Globus pallidus (tissue), 1 donor: ENCODE data around the gene LEO1.
"Not testable (repeated sequence)": the region's sequence is repeated elsewhere in the genome, so short reads cannot be mapped to it uniquely, and the experiment has no call there.

Experiments used
- DNase-seq: peaks from one replicate; pipeline ENCODE4 v3.0.0-alpha.2; 2015; ENCODE audit warnings: low spot score

LEO1 gene

DNA sequence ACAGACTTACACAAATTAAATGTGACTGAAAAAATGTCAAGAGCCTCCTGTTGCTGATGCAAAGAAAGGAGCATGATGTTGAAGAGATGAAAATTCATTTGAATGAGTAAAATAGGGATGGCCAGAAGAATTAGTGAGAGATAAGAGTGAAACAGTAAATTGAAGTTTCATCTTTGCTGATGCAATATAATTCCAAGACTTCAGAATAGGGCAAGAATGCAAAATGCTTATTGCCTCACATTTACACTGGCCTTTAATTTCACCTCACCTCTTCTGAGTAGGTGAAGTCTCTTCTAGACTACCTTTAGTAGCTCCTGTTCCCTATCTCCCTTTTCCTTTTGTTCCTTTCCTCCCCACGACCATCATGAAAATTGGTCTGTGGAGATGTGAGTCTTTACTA lies 32.1 kb upstream of the LEO1 start:
- DNase-seq: no peak

GRCh38 chr15:52003089-52003488 lies 31.5 kb upstream of the LEO1 start:
- DNase-seq: not testable (repeated sequence)

GRCh38 chr15:52002351-52002750 lies 30.8 kb upstream of the LEO1 start:
- DNase-seq: no peak

DNA sequence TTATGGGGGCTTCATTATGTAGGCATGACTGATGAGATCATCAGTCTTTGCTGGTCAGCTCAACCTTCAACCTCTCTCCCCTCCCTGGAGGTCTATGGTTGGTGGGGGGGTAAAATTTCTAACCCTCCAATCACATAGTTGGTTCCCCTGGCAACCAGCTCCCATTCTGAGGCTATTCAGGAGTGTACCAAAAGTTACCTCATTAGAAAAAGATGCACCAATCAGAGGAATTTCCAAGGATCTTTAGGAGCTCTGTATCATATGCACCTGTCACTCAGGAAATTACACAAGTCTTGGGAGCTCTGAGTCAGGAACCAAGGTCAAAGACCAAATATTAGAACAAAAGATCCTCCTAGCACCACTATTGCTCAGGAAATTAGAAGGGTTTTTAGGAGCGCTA lies 21.4 kb upstream of the LEO1 start:
- no peak for DNase-seq

- DNase-seq: no peak
Measured at GRCh38 chr15:51991141-51991540, 19.6 kb upstream of the LEO1 start.

DNA sequence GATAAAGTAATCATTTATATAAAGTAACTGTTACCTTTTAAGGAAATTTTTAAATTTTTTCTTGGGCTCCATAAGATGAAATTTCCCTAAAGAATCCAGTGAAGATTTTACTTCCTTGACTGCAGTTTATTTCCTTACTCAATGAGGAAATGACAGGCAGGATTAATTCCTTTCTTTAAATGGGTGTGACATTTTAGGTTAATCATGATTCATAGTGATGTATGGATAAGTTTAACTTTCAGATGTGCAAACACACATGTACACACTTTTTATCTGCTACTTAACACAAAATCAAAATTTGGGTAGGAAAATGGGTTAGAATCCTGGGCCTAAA lies 11.2 kb upstream of the LEO1 start:
- DNase-seq: no peak

- peak; percentile 66 for DNase-seq
Measured at GRCh38 chr15:51982013-51982769, 10.6 kb upstream of the LEO1 start.

DNA sequence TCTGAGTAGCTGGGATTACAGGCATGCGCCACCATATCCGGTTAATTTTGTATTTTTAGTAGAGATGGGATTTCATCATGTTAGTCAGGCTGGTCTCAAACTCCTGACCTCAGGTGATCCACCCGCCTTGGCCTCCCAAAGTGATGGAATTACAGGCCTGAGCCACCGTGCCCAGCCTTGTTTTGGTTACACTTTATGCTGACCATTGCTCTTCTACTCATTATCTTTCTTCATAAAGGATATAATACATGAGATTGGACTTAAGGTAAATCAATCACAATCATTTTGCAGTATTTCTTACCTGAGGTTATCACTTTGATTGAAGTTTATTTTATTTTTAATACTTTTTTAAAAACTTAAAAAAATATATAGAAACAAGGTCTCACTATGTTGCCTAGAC lies 2.2 kb upstream of the LEO1 start:
- DNase-seq: no peak

GRCh38 chr15:51973220-51973619 lies 1.6 kb upstream of the LEO1 start:
- no peak for DNase-seq

DNA sequence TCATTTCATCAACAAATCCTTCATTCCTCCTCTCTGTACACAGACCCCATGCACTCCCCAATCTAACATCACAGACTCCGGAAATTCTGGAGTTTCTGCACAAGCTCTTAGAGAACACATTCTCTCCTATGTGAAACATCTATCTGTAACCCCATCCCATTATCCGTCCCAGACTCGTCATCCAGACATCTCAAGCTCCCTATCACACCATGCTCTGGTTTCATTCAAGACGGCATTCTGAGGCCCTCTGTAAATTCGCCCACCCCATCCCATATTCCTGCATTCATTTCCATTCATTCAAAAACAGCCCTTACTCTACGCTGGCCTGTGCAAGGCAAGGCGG lies 575 bp downstream of the LEO1 start:
- DNase-seq: no peak

- DNase-seq: no peak
Measured at GRCh38 chr15:51970132-51970817, 1.3 kb downstream of the LEO1 start.

- DNase-seq: no peak
Measured at GRCh38 chr15:51969728-51970127, 1.9 kb downstream of the LEO1 start.

GRCh38 chr15:51967583-51967982 lies 4.0 kb downstream of the LEO1 start:
- no peak for DNase-seq

DNA sequence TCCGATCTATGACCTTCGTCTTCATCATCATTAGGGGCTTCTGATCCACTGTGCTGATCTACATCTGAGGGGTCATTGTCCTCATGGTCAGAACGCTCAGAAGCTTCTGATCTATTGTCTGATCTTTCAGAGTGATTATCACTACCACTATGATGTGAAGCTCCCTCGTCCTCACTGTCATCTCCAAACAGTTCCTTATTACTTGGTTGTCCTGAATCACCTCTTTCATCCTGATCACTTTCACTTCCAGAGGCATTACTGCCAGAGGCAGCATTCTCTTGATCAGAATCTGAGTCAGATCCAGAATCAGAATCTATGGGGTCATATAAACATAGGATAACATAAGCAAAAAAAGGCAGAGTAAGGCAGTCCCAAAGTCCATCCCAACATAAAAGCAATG lies 5.4 kb downstream of the LEO1 start:
- DNase-seq: no peak

DNA sequence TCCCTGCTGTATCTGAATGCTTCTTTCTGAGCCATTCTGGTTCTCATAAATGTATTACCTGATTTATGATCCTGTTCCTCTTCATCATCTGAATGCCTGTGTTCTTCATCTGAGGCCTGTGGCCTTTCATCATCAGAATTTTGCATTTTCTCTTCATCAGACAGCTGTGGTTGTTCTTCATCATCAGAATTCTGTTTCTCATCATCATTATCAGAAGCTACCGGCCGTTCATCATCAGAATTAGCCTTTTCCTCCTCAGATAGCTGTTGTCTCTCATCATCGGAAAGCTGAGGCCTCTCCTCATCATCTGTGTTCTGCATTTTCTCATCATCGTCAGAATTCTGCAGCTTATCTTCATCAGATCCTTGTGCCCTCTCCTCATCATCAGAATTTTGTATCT lies 5.9 kb downstream of the LEO1 start:
- DNase-seq: no peak

DNA sequence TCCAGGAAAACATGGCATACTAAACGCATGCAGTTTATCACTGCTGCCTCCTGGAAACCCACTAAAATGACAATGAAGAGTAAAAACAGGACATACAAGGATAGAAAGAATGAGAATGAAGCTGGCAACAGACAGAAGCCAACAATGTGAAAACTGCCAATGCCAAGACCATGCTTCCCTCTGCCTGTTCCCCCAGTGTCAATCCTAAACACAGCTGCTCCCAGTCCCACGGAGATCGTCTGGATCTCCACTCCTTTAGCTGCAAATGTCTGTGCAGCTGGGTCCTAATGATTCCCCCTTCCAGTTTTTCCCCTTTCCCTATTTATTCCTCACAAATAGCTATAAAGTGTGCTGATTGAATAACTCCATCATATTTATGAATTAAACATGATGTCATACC lies 16.1 kb downstream of the LEO1 start:
- DNase-seq: no peak

GRCh38 chr15:51952805-51953204 lies 18.8 kb downstream of the LEO1 start:
- DNase-seq: no peak

- no peak for DNase-seq
Measured at GRCh38 chr15:51947124-51947523, 24.5 kb downstream of the LEO1 start.

DNA sequence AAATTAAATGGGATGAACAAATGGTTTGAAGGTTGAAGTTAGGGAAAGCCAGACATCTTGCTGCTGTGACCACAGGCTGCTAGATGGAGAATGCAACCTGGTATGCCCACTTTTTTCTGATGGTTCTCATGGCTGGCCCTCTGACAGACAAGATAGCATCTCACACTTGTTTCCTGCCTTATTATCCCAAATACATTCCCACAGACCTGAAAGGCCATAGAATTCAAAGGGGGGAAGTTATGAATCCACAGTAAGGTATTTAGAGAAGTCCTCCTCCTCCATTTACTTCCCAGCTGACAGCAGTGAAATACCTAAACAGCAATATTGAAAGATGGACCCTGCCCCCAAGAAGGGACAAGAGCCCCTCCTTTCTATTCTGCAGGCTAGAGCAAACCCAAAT lies 32.4 kb downstream of the LEO1 start:
- no peak for DNase-seq

- no peak for DNase-seq
Measured at GRCh38 chr15:51938286-51938685, 33.3 kb downstream of the LEO1 start.

- DNase-seq: no peak
Measured at GRCh38 chr15:51936105-51936478, 35.5 kb downstream of the LEO1 start.

GRCh38 chr15:51935466-51936104 lies 36.0 kb downstream of the LEO1 start:
- DNase-seq: no peak

- no peak for DNase-seq
Measured at GRCh38 chr15:51932161-51932560, 39.4 kb downstream of the LEO1 start.

GRCh38 chr15:51931638-51932037 lies 39.9 kb downstream of the LEO1 start:
- no peak for DNase-seq
